GM23248 (cell line): Measurements from ENCODE around the gene PDZD7.

Experiments
- EZH2 ChIP-seq: fragments of 200-600 bp; sonication (generic); IDR thresholded peaks from 2 replicates; pipeline ENCODE4 v1.6.1; 2018; ENCODE audit warnings: antibody characterized with exemption, mild to moderate bottlenecking; ENCODE audit not compliant: insufficient read depth, poor library complexity, severe bottlenecking
- EZH2phosphoT487 ChIP-seq: fragments of 200-600 bp; sonication (generic); IDR thresholded peaks from 2 replicates; pipeline ENCODE4 v1.6.1; 2018; ENCODE audit warnings: antibody characterized with exemption, moderate library complexity, mild to moderate bottlenecking, low read depth; ENCODE audit not compliant: insufficient read depth

DNA sequence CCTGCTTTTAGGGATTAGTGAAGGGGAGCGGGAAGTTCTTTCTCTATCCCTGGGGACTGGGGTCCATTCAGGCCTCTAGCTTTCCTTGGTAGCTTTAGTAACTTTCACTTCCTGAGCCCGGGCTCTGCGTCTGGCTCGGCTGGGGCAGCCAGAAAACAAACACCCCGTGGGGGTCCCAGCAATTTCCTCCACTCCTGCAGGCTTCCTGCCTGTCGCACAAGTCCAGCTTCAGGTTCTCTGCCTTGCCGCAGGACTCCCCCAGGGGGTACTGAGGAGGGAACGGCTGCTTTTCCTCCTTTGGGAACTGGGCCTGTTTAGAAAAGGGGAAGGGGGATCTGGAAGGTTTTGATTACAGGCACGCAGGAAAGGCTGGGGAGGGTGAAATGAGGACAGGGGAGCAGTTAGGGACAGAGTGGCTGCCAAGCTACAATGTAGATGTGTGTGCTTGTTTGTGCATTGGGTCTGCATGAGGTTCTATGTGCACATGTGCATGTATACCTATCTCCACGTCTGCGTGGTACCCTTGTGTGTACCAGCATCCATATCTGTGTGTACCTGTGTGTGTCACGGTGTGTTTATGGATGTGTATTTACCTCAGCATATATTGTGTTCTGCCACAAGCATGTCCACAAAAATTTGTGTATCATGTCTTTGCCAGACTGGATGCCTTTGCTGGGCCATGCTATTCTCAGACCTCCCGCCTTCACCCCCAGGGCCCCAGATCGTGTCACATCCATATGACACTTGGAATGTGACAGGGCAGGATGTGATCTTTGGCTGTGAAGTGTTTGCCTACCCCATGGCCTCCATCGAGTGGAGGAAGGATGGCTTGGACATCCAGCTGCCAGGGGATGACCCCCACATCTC, 32.9 kb upstream of the PDZD7 start:
- TF ChIP-seq EZH2phosphoT487 (no peak), EZH2 (no peak)
